Activated CD4-positive, alpha-beta T cell treated with anti-CD3 and anti-CD28 coated beads for 1 hour (primary cell): Measurements from ENCODE around the gene AP1G2.
A peak's percentile ranks its signal among the peaks of the same experiment; 100 is the strongest.

ENCODE experiments used
- DNase-seq: peaks from one replicate; pipeline ENCODE4 v3.0.0-alpha.2; 2020

The AP1G2 gene

DNA sequence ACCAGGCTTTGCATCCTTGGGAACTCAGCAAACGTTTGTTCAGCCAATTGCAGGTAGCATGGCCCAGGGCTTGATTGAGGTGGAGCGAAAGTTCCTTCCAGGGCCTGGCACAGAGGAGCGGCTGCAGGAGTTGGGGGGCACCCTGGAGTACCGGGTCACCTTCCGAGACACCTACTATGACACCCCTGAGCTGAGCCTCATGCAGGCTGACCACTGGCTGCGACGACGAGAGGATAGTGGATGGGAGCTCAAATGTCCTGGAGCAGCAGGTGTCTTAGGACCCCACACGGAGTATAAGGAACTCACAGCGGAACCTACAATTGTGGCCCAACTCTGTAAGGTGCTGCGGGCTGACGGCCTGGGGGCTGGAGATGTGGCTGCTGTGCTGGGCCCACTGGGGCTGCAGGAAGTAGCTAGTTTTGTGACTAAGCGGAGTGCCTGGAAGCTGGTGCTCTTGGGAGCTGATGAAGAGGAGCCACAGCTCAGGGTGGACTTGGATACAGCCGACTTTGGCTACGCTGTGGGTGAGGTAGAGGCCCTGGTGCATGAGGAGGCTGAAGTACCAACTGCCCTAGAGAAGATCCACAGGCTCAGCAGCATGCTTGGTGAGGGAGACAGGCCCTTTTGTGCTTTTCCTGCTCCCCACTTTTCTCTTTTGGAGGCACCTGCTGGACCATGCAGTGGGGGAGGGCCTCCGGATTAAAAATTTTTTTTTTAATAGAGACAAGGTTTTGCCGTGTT is 10.7 kb downstream of the AP1G2 start:
- no peak for DNase-seq

DNA sequence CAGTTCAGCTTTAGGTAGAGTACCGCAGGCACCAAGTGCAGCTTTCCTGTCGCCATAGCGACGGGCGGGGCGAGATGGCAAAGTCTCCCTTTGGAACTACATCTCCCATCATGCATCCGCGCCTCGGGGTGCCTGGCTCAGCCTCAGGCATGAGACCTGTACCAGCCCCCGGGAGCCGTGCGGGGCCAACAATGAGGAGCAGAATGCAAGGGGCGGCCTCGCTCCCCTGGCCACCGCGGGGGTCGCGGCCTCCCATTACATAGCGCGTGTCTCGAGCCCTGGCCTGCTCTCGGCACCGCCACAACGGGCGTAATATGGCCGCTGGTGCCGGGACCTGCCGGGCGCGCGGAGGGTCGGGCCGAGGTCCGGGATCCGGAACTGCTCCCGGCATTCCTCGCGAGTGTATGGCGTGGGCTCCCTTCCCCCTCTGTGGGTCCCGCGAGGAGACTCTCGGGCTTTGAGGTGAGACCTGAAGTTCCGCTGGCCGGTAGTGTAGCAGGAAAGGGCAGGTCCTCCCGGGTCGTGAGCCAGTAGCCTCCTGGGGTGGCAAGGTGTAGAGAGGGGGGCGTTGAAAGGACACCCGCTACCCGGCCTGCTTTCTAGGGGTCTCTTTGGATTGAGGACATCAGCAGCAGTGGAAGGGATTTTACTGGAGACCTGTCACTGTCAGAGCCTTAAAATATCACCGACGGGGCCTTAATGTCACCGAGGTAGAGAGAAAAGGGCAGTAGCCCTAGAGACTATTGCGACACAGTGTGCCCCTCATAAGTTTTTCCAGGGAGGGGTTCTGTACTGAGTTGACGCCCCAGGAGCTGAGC is 11.5 kb downstream of the AP1G2 start, which contains the start of gene THTPA:
TSS of gene THTPA (plus strand) at position 390 of the 818 bp plus-strand sequence. CDS start 487 bp downstream, outside the sequence.
- peak; percentile 90 for DNase-seq

DNA sequence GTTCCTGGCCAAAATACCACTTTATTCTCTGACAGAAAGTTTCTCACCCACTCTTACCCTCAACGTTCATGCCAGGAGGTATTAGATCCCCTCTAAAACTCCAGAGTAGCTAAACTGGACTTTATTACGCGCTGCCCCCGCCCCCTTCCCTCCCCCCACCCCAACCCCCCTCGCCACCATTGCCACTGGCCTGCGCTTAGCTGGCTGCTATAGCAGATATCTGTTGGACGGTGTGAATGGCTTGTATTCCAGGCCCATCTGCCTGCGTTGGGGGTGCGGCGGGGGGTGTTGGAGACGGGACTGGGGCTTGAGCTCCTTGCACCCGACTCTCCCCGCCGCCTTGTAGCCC is 12.1 kb downstream of the AP1G2 start:
- DNase-seq, result no peak

DNA sequence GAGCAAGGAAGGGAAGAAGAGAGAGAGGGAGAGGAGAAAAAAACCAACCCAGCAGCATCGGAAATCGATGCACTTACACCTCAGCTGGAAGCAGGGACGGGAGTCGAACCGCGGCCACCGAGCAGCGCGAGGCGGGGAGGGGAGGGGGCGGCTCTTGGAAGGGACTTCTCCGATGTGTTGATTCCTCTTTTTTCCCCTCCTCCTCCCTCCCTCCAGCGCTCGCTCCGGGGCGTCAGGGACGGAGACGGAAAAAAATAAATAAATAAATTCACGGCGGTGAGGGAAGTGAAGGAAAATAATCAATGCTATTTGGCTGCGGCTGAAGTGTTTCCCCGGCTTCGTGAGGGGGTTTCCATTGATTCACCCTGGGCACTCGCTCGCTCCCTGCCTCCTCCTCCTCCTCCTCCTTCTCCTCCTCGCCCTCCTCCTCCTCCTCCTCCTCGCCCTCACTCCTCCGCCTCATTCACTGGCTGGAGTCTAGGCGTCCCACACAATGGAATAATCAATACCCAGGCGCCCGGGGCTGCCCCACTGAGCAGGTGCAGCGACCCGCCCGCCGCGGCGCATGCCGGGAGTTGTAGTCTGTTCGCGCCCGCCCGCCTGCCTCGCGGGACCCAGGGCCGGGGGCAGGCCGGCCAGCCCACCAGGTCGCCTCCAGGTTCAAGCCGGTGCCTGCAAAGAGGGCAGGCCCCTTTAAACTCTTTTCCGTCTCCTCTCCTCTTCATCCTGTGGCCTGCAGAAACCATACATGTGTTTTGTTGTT is 16.1 kb downstream of the AP1G2 start, which contains the start of gene ZFHX2:
TSS of gene ZFHX2 (minus strand) at position 500 of the 763 bp plus-strand sequence. CDS start 16,440 bp downstream, outside the sequence.
- peak; percentile 64 for DNase-seq

DNA sequence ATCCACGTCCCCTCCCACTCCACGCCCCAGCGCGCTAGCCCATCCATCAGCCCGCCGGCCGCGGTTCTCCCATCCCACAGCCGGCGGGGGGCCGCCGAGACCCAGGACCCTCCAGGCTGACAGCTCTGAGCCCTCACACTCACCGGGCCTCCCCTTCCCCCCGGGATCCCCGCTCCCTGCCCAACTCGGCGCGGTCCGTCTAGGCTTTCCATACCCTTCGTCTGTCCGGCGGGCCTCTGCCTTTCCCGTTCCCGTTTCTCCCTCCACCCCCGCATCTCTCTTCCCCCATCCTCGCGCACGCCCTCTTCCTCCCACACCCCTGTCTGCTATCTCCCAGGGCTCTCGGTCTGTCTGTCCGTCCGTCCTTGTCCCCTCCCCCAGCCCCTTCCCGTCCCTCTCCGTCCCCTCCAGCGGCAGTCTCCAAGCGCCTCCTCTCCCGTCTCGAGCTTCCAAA is 16.8 kb downstream of the AP1G2 start:
- no peak for DNase-seq

DNA sequence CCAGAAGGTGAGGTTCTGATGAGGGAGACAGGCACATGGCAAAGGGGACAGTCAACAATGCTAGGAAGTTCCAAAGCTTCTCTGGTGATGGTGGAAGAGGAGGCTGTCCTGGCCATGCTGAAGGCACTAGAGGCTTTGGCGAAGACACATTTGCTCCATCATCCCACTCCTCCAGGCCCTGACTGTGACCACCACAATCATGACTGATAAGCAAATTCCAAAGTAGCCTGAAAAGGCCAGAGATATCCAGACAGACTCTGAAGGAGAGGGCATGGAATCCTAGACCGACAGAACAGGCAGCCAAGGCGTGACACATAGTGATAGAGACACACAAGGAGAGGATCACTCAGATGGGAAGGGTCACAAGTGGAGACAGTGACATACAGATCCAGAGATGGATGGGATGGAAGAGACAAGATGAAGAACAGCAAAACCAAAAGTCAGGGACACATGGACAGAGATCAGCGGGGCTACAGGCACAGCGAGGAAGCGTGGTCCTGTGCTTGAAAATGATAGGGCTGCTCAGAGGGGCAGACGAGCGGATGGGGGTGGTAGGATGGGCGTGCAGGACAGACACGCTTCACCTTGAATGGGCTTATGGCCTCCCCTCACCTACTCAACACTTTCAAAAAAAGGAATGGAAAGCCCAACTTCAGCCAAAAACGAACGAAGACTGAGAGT is 17.3 kb downstream of the AP1G2 start:
- DNase-seq, result no peak

DNA sequence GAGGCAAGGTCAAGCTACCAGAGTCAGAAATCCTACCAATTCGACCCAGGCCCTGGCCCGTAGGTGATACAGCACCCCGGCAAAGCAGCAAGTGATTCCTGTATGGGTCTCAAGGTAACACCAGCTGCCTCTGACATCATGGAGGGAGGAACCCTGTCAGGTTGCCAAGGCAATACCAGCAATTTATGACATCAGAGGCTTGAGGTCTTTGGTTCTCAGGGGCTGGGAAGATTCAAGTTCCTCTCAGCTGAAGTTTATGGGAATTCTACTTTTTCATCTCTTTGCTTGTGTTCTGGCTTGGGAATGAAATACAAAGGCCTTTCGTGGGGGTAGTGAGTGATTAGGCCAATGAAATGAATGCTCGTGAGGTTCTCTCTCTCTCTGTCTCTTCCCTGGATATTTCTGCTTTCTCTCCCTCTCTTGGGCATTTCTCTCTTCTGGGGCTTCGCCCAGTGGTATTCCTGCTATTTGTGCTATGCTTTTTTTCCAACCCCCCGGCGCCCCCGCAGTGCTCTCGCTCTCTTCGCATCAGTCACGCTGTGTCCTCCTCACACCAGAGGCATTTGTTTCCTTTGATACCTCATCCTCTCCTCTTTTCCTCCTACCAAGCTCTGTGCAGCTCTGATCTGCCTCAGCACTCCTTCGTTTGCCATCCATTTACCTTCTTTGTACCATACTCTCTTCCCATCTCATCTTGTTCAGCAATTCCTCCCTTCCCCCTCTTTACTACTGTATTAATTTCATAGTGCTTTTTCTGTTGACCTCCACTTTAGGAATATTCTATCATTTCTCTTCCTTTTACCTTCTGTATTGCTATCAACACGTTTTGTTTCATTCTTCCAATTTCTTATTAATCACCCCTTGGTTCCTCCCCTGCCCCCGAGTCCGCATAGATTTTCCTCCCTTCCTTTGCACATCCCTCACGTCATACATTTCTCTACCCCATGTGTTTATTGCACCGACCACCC is 19.0 kb downstream of the AP1G2 start:
- no peak for DNase-seq

DNA sequence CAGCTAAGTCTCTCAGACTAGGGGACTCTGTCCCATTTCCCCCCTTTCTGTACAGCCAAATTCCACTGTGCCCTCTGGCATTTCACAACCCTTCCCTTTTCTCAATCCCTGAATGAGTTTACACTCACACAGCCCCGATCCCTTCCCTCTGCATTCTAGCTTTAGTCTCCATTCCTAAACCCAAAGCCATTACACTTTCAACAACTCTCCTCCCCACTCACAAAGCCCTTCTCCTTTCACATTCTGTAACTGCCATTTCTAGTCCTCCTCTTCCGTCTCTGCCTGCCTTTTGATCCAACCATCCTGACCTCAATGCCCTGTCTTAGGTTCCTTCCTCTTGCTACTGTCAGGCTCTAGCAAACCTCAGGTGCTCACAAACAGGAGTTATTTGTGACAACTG is 19.7 kb downstream of the AP1G2 start:
- no peak for DNase-seq

DNA sequence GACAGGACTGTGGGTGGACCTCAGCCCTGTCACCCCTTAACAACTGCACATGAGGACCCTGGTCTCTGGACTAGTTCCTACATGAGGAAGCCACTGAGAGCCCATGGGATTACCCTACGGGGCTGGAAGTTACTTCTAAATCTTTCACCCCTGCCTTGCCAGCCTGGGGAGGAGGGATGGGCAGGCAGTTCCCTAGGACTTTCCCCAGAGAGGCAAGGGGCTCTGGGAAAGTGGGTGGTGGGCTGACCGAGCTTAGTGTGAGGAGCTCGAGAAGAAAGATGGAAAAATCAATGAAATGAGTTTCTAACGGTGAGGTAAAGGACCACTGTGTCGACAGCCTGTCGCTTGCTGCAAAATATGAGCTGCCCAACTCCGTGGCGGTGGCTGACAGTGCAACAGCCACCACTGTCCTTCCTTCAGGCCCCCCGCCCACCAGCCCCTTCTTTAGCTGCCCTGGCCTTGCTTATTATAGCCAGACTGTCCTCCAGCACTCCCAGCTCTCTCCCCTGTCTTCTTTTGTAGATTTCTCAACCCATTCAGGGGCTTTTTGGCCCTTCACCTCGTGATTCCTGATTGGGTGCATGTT is 21.0 kb downstream of the AP1G2 start:
- no peak for DNase-seq

DNA sequence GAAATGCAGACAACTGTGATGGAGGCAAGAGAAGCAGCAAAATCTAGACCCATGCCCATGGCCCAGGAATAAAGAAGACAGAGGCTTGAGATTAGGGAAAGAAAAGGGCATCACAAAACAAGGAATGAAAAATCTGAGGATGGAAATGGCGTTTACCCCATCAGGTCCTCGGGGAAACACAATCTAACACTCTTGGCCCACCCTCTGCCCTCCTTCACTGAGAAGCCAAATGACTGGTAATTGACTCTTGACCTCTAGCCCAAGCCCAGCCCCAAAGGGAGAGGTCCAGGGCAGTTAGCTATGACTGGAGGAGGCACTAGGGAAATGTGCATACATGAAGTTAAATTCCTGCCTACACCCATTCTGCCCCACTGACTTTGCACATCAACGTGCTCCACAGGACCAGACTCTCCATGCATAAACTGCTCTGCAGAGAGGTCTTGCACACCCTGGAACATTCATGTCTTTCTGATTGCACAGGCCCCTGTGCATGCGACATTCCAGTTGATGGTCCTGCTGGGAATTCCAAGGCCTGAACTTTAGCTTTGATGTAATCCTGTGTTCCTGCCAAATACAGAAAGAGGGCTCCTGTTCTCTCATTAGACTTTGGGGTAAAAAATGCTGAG is 21.7 kb downstream of the AP1G2 start:
- no peak for DNase-seq

DNA sequence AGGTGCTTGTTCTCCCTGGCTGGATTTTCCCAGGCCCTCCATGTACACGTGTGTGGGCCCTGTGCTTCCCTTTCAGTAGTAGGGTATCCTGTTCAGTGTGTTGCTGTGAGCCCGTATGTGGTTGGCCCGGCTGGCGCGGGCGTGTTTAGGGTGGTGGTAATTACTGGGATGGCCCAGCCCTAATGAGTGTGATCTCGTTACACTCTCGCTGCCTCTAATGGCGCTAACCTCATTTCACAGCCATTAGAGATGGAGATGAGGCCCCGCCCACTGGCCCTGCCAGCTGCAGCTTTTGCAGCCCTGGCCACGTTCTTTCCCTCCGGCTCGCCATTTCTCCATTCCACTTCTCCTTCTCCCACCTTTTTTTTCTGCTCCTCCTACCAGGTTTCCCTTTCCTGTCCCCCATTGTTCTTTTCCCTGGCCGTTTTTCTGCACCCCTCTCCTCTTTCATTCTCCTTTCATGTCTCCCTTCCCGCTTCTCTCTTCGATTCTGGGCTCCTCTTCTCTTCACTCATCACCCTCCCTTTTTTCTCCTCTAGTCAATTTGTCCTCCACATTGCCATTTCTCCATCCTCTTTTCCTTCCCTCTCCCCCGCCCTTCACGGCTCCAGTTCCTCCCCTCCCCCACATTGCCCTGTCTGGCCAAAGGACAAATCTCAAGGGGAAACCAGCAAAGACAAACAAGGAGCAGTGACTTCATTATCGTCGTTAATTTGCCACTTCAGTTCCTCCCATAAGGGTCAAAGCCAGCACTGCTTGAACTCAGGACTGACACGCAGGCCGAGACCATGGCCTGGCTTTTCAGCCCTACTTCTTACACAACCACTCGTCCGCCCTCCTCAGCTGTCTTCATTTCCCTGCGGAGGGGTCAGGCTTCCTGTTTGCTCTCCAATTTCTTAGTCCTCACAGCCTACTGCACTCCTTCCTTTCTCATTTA is 22.8 kb downstream of the AP1G2 start:
- no peak for DNase-seq

DNA sequence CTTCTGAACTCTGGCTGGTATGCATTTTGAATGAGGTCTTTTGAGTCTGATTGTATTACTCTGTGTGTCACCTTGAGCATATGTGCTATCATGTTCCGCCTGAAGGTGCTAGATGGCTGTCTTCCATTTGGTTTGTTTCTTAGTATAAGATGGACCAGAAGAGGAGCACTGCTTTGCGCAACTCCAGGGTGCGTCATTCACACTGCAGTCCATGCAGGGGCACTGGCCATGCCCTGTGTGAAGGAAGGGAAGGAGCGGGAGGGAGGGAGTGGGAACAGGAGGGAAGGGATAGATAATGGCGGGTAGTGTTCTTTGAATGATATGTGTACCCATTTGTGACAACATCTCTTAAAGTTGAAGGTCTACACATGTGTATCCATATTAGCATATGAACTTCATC is 24.2 kb downstream of the AP1G2 start:
- DNase-seq, result no peak

DNA sequence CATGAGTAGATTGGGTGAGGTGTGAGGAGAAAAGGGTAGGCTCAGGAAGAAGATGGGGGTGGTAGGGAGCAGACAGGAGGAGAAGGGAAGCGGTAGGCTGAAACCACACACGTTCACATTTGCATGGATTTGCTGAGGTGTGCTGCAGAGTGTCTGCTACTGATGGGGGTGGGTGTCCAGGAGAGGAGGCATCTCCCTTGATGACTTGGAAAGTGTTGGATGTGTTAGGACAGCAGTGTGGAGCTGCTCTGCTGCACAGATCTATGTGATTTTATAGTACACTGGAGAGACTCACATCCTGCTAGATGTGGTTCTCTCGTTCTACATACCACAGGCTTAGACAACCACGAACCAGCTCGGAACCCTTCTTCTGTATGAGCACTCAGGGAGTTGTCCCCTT is 25.3 kb downstream of the AP1G2 start:
- DNase-seq, result no peak

DNA sequence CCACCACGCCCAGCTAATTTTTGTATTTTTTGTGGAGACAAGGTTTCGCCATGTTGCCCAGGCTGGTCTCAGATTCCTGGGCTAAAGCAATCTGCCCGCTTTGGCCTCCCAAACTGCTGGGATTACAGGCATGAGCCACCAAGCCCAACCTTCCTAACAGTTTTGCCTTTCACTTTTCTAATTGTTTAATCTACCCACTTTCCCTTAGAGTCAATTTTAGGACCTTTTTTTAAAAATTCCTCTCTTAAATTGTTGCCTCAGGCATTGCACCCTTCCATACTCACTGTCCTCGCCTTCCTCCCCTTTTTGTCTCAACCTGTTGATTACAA is 27.5 kb downstream of the AP1G2 start:
- no peak for DNase-seq

DNA sequence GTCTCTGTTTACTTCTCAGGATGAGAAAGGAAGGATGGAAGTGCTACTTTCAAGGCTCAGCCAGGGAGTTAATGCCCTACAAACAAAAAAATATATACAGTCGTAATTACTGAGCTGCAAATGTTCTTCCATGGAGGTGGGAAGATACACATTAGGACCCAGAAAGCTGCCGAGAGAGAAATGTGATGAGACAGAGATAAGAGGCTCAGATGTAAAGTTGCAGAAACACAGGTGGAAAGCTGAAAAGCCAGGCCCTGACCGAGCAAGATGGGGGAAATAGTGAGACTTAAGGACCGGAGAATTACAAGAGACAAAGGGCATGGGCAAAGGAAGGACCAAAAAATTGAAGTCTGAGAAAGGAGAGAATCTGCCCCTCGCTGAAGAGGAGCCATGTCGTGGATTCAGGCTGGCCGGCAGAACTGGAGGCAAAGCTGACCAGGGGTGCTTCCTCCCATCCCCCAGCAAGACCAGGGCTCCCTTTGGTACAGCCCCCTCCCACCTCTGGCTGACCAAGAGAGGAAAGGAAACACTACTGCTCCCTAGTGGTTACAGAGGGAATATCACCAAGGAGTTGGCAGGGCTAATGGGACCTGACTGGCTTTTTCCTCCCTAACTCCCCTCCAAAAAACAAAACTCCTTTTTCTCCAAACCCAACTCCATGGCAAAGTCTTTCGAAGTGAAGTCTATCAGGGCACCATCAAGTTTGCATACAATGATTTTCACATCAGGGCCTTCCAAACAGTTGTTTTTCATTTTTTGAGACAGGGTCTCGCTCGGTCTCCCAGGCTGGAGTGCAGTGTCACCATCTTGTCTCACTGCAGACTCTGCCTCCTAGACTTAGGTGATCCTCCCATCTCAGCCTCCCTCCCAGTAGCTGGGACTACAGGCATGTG is 28.1 kb downstream of the AP1G2 start:
- DNase-seq, result no peak

DNA sequence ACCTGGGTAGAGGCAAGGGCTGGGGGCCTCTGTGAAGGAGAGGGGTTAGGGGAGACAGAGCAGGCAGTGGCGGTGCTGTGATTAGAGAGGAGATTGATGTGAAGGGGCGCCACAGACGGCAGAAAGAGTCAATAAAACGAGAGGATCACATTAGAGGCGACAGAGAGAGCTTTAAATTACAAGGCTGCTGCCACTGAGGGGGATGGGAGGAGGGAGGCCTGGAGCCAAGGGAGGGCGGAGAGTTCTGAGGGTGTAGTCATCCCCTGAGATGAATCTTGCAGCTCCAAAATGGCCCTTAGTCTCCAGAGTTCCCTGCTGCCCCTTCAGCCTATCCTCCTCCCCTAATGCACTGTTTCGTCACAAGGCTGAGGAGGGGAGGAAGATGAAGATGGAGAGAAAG is 28.8 kb downstream of the AP1G2 start:
- DNase-seq, result no peak

DNA sequence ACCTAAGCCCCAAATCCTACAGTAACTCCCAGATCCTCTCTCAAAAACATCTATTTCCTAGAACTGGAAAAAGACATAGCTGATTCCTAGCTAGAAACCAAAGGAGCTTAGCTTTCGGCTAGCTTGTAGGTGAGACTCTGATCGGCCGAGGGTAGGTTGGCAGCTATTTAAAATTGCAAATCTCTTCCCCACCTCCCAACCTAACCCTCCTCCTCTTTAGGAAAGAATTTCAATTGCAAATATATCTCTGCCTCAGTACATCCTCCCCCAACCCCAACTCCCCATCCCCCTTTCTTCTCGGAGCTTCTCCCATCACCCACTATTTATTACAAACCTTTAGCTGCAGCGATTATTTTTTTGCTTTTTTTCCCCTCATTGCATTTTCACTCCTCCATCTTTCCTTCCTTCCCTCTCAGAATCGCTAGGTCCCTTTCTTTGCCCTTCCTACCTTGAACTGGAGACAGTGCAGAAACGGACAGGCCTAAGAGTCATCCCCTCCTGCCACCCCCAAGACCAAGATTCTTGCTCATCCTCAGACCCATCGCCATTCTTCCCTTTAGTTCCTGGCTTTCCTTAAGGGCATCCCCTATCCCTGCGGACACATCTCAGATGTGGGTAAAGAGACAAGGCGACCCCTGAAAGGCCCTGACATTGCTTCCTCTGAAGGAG is 29.4 kb downstream of the AP1G2 start:
- DNase-seq, result no peak
